OCI-LY1 (cell line): Measurements from ENCODE around the gene CELSR2.

ENCODE experiments used
- H2AFZ ChIP-seq: fragments of 200-600 bp; sonication (generic), shearing (Covaris generic); 2 replicates; pipeline ENCODE4 v1.6.0; 2014; ENCODE audit warnings: antibody characterized with exemption, mild to moderate bottlenecking, low read length
- H3F3A ChIP-seq: fragments of 200-600 bp; sonication (generic), shearing (Covaris generic); 2 replicates; pipeline ENCODE4 v1.6.0; 2014; ENCODE audit warnings: mild to moderate bottlenecking, antibody characterized with exemption, low read length, moderate library complexity; ENCODE audit not compliant: insufficient read depth
- H3K27ac ChIP-seq: fragments of 200-600 bp; sonication (generic); 2 replicates; pipeline ENCODE4 v1.5.1; 2014; ENCODE audit warnings: low read length, mixed run types, mild to moderate bottlenecking, low read depth; ENCODE audit not compliant: poor library complexity, severe bottlenecking
- H3K27me3 ChIP-seq: fragments of 200-600 bp; sonication (generic); 2 replicates; pipeline ENCODE4 v1.6.0; 2014; ENCODE audit warnings: antibody characterized with exemption, mild to moderate bottlenecking, low read length, moderate library complexity; ENCODE audit not compliant: insufficient read depth
- H3K36me3 ChIP-seq: fragments of 200-600 bp; sonication (generic); 2 replicates; pipeline ENCODE4 v1.6.1; 2014; ENCODE audit warnings: mild to moderate bottlenecking, antibody characterized with exemption, low read length, moderate library complexity, mixed read lengths; ENCODE audit not compliant: insufficient read depth
- H3K4me1 ChIP-seq: fragments of 200-600 bp; sonication (generic); 2 replicates; pipeline ENCODE4 v1.5.1; 2014; ENCODE audit warnings: mild to moderate bottlenecking, low read length, moderate library complexity; ENCODE audit not compliant: insufficient read depth, severe bottlenecking
- H3K4me2 ChIP-seq: fragments of 200-600 bp; sonication (generic), shearing (Covaris generic); 2 replicates; pipeline ENCODE4 v1.6.1; 2014; ENCODE audit warnings: low read length
- H3K4me3 ChIP-seq: fragments of 200-600 bp; sonication (generic); 2 replicates; pipeline ENCODE4 v1.5.1; 2014; ENCODE audit warnings: low read length, low read depth, mild to moderate bottlenecking, mixed read lengths; ENCODE audit not compliant: poor library complexity, severe bottlenecking
- H3K79me2 ChIP-seq: fragments of 200-600 bp; shearing (Covaris generic); 2 replicates; pipeline ENCODE4 v1.6.1; 2016; ENCODE audit warnings: mixed run types, low read length, mixed read lengths; ENCODE audit not compliant: insufficient read depth
- H3K9ac ChIP-seq: fragments of 200-600 bp; sonication (generic), shearing (Covaris generic); 2 replicates; pipeline ENCODE4 v1.6.1; 2014; ENCODE audit warnings: mild to moderate bottlenecking, low read length, mixed read lengths
- H3K9me2 ChIP-seq: fragments of 200-600 bp; sonication (generic), shearing (Covaris generic); 2 replicates; pipeline ENCODE4 v1.6.1; 2014; ENCODE audit warnings: low read depth, mild to moderate bottlenecking, low read length, mixed read lengths
- H3K9me3 ChIP-seq: fragments of 200-600 bp; shearing (Covaris generic); 2 replicates; pipeline ENCODE4 v1.6.1; 2014; ENCODE audit warnings: low read length, mixed read lengths
- H4K20me1 ChIP-seq: fragments of 200-600 bp; sonication (generic), shearing (Covaris generic); 2 replicates; pipeline ENCODE4 v1.6.0; 2016; ENCODE audit warnings: mild to moderate bottlenecking, low read length; ENCODE audit not compliant: insufficient read depth
- EZH2 ChIP-seq: fragments of 200-600 bp; sonication (generic), shearing (Covaris generic); IDR thresholded peaks from 2 replicates; pipeline ENCODE4 v1.8.0; 2017; ENCODE audit warnings: borderline replicate concordance, mixed run types, mild to moderate bottlenecking, antibody characterized with exemption, low read length, moderate library complexity, mixed read lengths
- TF ChIP-seq, protein P1 (sequence below): fragments of 200-600 bp; sonication (generic), shearing (Covaris generic); IDR thresholded peaks from 2 replicates; pipeline ENCODE4 v1.5.1; 2017; ENCODE audit warnings: mild to moderate bottlenecking, antibody characterized with exemption, low read length, moderate library complexity, mixed read lengths

Gene CELSR2

DNA sequence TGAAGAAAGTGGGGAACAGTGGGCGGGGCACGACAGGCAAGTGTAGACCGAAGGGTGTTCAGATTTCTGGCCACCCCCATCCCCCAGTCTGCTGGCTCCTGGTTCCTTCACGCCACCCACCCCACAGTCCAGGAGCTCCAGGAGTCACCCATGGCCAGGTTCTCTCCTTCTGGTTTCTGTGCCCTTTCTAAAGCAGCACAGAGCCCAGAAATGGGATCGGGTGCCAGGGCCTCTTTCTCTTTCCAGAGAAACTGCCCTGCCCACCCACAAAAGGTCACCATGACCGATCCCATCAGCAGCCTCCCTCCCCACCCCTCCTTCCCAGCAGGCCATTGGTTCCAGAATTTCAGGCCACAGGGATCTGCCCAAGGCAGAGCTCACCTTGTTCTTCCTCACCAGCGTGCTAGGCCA lies 3.2 kb upstream of the CELSR2 start:
- Histone ChIP-seq H3K9me3 (no peaks in the 10 kb centered on the region), H2AFZ (no peak overlapping the region), H3K79me2 (no peaks in the 10 kb centered on the region), H3K4me2 (no peak overlapping the region), H4K20me1 (no peaks in the 10 kb centered on the region), H3K4me3 (no peak overlapping the region), H3K9ac (no peak overlapping the region), H3K9me2 (no peaks in the 10 kb centered on the region), H3K27ac (no peak overlapping the region), H3F3A (no peaks in the 10 kb centered on the region), H3K27me3 (no peaks in the 10 kb centered on the region), H3K4me1 (peaks cover 10% of the 10 kb centered on the region), H3K36me3 (no peaks in the 10 kb centered on the region)
- TF ChIP-seq, protein P1, sequence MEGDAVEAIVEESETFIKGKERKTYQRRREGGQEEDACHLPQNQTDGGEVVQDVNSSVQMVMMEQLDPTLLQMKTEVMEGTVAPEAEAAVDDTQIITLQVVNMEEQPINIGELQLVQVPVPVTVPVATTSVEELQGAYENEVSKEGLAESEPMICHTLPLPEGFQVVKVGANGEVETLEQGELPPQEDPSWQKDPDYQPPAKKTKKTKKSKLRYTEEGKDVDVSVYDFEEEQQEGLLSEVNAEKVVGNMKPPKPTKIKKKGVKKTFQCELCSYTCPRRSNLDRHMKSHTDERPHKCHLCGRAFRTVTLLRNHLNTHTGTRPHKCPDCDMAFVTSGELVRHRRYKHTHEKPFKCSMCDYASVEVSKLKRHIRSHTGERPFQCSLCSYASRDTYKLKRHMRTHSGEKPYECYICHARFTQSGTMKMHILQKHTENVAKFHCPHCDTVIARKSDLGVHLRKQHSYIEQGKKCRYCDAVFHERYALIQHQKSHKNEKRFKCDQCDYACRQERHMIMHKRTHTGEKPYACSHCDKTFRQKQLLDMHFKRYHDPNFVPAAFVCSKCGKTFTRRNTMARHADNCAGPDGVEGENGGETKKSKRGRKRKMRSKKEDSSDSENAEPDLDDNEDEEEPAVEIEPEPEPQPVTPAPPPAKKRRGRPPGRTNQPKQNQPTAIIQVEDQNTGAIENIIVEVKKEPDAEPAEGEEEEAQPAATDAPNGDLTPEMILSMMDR, result no peak
- TF ChIP-seq EZH2, result no peak

DNA sequence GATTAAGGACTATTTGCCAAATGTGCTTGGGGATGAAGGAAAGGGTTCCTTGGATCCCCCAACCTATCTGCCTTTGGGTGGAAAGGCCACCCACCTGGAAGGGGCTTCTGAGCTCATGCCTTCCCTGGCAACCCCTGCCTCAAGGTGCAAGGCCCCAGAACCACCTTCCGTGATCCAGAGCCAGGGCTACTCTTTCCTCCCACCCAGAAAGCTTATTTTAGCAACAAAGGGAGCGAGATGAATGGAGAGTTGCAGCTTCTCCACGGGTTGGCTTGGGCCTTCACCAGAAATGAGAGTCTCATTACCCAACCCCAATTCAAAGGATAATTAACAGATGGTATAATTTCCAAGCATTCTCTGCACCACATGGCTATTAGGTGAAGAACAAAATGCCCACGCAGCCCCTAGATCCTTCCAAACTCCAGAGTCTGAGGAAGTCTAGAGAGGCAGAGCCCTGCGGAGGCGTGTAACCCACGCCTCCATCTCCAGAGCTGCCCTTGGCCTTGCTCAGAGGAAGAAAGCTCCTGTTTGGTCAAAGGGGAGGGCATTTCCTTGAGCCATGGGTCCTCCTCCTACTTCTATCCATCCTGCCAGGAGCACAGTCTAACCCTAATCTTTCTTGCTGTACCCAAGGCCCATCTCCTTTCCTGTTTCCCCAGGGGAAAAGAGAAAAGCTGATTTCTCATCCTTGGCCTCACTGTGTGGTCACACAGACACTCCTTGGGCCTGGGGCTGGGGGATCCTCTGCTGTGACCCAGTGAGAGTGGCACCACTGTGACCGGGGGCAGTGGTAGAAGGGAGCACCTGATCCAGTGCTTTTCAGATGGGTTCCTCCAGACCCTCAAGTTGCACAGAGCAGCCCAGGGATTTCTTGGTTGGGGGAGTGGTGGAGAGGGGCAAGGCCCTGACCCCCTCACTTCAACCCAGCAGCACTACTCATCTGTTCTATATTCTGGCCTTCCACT lies 1.7 kb upstream of the CELSR2 start:
- no peaks in the 10 kb centered on the region for H3K36me3 ChIP-seq
- H2AFZ ChIP-seq, result no peak overlapping the region
- H3K4me3 ChIP-seq, result no peak overlapping the region
- H3K4me2 ChIP-seq, result no peak overlapping the region
- H3K27ac ChIP-seq, result no peak overlapping the region
- TF ChIP-seq, protein P1, result no peak
- no peak for TF ChIP-seq EZH2
- no peaks in the 10 kb centered on the region for H3K27me3 ChIP-seq
- no peaks in the 10 kb centered on the region for H3K9me3 ChIP-seq
- no peaks in the 10 kb centered on the region for H4K20me1 ChIP-seq
- H3K79me2 ChIP-seq, result no peaks in the 10 kb centered on the region
- H3K9me2 ChIP-seq, result no peaks in the 10 kb centered on the region
- H3K4me1 ChIP-seq, result peaks cover 10% of the 10 kb centered on the region
- no peaks in the 10 kb centered on the region for H3F3A ChIP-seq
- no peak overlapping the region for H3K9ac ChIP-seq

DNA sequence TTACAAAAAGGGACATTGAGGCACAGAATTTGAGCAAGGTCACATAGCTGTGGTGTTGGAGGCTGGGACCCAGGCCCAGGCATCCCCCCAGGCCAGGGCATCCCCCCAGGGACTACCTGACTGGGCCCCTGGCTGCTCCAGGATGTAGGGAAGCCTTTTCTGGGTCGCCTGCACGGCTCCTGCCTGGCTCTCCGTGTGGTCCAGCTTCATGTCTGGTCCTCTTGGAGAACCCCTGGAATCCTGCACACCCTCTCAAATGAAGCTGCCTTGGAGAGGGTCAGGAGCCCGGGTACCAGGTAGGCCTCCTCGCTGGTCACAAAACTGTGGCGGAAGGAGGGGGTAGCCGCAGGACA lies 919 bp upstream of the CELSR2 start:
- no peaks in the 10 kb centered on the region for H3K36me3 ChIP-seq
- H3K4me2 ChIP-seq, result no peak overlapping the region
- TF ChIP-seq, protein P1, result no peak
- no peak for TF ChIP-seq EZH2
- H2AFZ ChIP-seq, result no peak overlapping the region
- no peaks in the 10 kb centered on the region for H3K27me3 ChIP-seq
- no peak overlapping the region for H3K4me3 ChIP-seq
- H3K4me1 ChIP-seq, result peaks cover 16% of the 10 kb centered on the region
- H3K27ac ChIP-seq, result no peak overlapping the region
- H3K9me3 ChIP-seq, result no peaks in the 10 kb centered on the region
- no peaks in the 10 kb centered on the region for H3K79me2 ChIP-seq
- H3F3A ChIP-seq, result no peaks in the 10 kb centered on the region
- no peak overlapping the region for H3K9ac ChIP-seq
- no peaks in the 10 kb centered on the region for H3K9me2 ChIP-seq
- H4K20me1 ChIP-seq, result no peaks in the 10 kb centered on the region
